ENCODE data around the gene IER3.

Gene IER3

DNA sequence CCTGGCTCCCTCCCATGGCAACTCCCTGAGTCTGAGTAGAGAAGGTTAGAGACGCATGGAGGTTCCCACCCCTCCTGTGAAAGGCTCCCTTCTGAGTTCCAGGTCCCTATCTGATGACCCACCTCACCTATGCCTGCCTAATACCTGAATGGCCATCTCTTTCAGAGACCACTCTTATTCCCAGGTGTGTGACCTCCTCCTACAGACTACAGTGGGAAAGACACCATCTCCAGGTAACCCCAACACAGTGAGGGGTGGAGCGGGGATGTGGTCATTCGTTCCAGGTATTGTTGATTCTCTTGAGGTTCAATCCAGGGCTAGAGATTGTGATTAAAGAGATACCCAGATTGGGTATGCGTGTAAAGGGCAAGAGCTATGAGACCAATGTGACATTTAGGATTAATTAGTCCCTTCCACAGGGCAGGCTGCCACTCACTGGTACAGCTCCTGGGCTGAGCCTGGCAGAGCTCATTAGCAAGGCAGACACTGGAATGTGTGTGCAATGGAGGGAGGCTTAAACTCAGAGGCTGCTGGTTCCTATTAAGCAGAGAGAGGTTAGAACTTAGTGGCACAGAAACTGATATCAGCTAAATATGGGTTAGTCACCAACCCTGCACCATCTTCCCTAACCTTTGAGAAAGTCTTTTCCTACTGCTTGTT is 46.5 kb upstream of the IER3 start:
- H3K14ac ChIP-seq (ENCODE audit: low read length), result no peak overlapping the region
- H3K9ac ChIP-seq (ENCODE audit: low read depth, low read length, poor library complexity), result no peak overlapping the region
- no peak overlapping the region for H2BK15ac ChIP-seq (ENCODE audit: low read length)
- no peak overlapping the region for H2AFZ ChIP-seq (ENCODE audit: low read length)
- no peak overlapping the region for H3K4me2 ChIP-seq (ENCODE audit: insufficient read depth, low read length, poor library complexity, severe bottlenecking)
- H3K79me1 ChIP-seq (ENCODE audit: low read depth, low read length), result no peaks in the 10 kb centered on the region
- H3K4me3 ChIP-seq (ENCODE audit: low read length in 2 of 2), result no peak overlapping the region
- no peaks in the 10 kb centered on the region for H3K36me3 ChIP-seq (replicated peaks in 1 of 2; ENCODE audit: control insufficient read depth in 2 of 2, insufficient read depth in 2 of 2, low read length in 2 of 2)
- H3K4ac ChIP-seq (ENCODE audit: low read length), result no peak overlapping the region
- no peak overlapping the region for H2BK5ac ChIP-seq (ENCODE audit: low read length)
- peaks cover 0 to 6% of the 10 kb centered on the region in 2 donors for H3K4me1 ChIP-seq (ENCODE audit: control insufficient read depth in 2 of 2, insufficient read depth in 1 of 2, low read depth in 1 of 2, low read length in 2 of 2)
- H3K23ac ChIP-seq (ENCODE audit: low read depth, low read length, poor library complexity), result no peak overlapping the region
- H4K91ac ChIP-seq (ENCODE audit: low read depth, low read length, poor library complexity), result no peak overlapping the region
- no peak overlapping the region for H2BK120ac ChIP-seq (ENCODE audit: low read depth, low read length)
- H3K27ac ChIP-seq (replicated peaks; ENCODE audit: low read length), result no peak overlapping the region
- H3K18ac ChIP-seq (ENCODE audit: low read length), result no peak overlapping the region
- no peak overlapping the region for H2AK5ac ChIP-seq (ENCODE audit: low read depth, low read length)
- no peak overlapping the region for H2BK12ac ChIP-seq (ENCODE audit: low read length)
- H3K9me3 ChIP-seq (replicated peaks in 1 of 2; ENCODE audit: control insufficient read depth in 2 of 2, insufficient read depth in 1 of 2, low read depth in 1 of 2, low read length in 2 of 2), result no peaks in the 10 kb centered on the region
- no CpG with 5 or more reads among the region's 4 CpGs for WGBS, 2 donors (ENCODE audit: extremely low coverage in 2 of 2, insufficient read length in 2 of 2, insufficient replicate concordance in 1 of 2)
- H4K8ac ChIP-seq (ENCODE audit: low read depth, low read length), result no peak overlapping the region
- no peaks in the 10 kb centered on the region for H3K27me3 ChIP-seq (ENCODE audit: control insufficient read depth in 3 of 3, insufficient read depth in 3 of 3, low read depth in 1 of 3, low read length in 3 of 3)
- no peak for DNase-seq (ENCODE audit: low spot score)

DNA sequence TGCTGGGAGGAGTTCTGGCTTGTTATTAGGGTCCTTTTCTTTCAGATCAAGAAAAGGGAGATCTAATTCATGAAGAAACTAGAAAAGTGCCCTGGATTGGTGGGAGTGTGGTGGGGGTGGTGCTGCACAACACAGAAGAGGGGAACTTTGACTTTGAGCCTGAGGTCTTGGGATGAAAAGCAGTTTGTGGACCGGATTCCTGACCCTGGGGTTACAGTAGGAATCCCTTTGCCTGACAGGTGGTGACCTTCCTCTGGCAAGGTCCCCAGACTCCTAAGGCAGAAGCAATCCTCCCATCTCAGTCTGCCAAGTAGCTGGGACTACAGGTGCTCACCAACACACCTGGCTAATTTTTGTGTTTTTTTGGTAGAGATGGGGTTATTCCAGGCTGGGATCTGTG is 45.3 kb upstream of the IER3 start:
- Histone ChIP-seq H3K27me3 (ENCODE audit: control insufficient read depth in 3 of 3, insufficient read depth in 3 of 3, low read depth in 1 of 3, low read length in 3 of 3) (no peaks in the 10 kb centered on the region), H3K9ac (ENCODE audit: low read depth, low read length, poor library complexity) (no peak overlapping the region), H3K18ac (ENCODE audit: low read length) (no peak overlapping the region), H2AK5ac (ENCODE audit: low read depth, low read length) (no peak overlapping the region), H3K4me1 (ENCODE audit: control insufficient read depth in 2 of 2, insufficient read depth in 1 of 2, low read depth in 1 of 2, low read length in 2 of 2) (peaks cover 0 to 6% of the 10 kb centered on the region in 2 donors), H4K8ac (ENCODE audit: low read depth, low read length) (no peak overlapping the region), H3K36me3 (replicated peaks in 1 of 2; ENCODE audit: control insufficient read depth in 2 of 2, insufficient read depth in 2 of 2, low read length in 2 of 2) (no peaks in the 10 kb centered on the region), H2BK120ac (ENCODE audit: low read depth, low read length) (no peak overlapping the region), H2BK12ac (ENCODE audit: low read length) (no peak overlapping the region), H3K14ac (ENCODE audit: low read length) (no peak overlapping the region), H3K4ac (ENCODE audit: low read length) (no peak overlapping the region), H3K79me1 (ENCODE audit: low read depth, low read length) (no peaks in the 10 kb centered on the region), H4K91ac (ENCODE audit: low read depth, low read length, poor library complexity) (no peak overlapping the region), H2BK15ac (ENCODE audit: low read length) (no peak overlapping the region), H3K9me3 (replicated peaks in 1 of 2; ENCODE audit: control insufficient read depth in 2 of 2, insufficient read depth in 1 of 2, low read depth in 1 of 2, low read length in 2 of 2) (no peaks in the 10 kb centered on the region), H3K27ac (replicated peaks; ENCODE audit: low read length) (no peak overlapping the region), H3K4me3 (ENCODE audit: low read length in 2 of 2) (no peak overlapping the region), H2AFZ (ENCODE audit: low read length) (no peak overlapping the region), H3K4me2 (ENCODE audit: insufficient read depth, low read length, poor library complexity, severe bottlenecking) (no peak overlapping the region), H2BK5ac (ENCODE audit: low read length) (no peak overlapping the region), H3K23ac (ENCODE audit: low read depth, low read length, poor library complexity) (no peak overlapping the region)
- DNase-seq (ENCODE audit: low spot score), result no peak
- no CpG with 5 or more reads among the region's 1 CpG for WGBS, 2 donors (ENCODE audit: extremely low coverage in 2 of 2, insufficient read length in 2 of 2, insufficient replicate concordance in 1 of 2)

DNA sequence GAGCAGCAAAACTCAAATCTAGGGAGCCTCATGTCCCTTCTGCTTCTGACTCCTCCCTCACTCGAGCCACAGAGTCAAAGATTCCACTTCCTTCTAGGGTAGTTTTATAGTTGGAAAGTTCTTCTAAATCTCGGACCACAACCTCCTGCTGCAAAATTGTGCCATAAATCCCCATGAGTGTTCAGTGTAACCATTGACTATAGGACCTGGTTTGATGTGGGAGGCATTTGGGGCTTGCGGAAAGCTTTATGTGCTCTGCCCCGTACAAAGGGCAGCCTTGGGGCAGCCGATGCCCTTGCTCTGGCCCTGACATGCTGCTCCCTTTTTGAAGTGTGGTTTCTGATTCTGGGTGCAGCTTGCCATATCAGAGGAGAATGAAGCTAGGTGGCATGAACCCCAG is 43.6 kb upstream of the IER3 start:
- no peak for DNase-seq (ENCODE audit: low spot score)
- Histone ChIP-seq H3K9me3 (replicated peaks in 1 of 2; ENCODE audit: control insufficient read depth in 2 of 2, insufficient read depth in 1 of 2, low read depth in 1 of 2, low read length in 2 of 2) (no peaks in the 10 kb centered on the region), H2AK5ac (ENCODE audit: low read depth, low read length) (no peak overlapping the region), H2BK12ac (ENCODE audit: low read length) (no peak overlapping the region), H4K91ac (ENCODE audit: low read depth, low read length, poor library complexity) (no peak overlapping the region), H3K23ac (ENCODE audit: low read depth, low read length, poor library complexity) (no peak overlapping the region), H3K79me1 (ENCODE audit: low read depth, low read length) (no peaks in the 10 kb centered on the region), H3K27me3 (ENCODE audit: control insufficient read depth in 3 of 3, insufficient read depth in 3 of 3, low read depth in 1 of 3, low read length in 3 of 3) (no peaks in the 10 kb centered on the region), H4K8ac (ENCODE audit: low read depth, low read length) (no peak overlapping the region), H2BK15ac (ENCODE audit: low read length) (no peak overlapping the region), H3K18ac (ENCODE audit: low read length) (no peak overlapping the region), H3K14ac (ENCODE audit: low read length) (no peak overlapping the region), H3K9ac (ENCODE audit: low read depth, low read length, poor library complexity) (no peak overlapping the region), H3K4ac (ENCODE audit: low read length) (no peak overlapping the region), H3K4me2 (ENCODE audit: insufficient read depth, low read length, poor library complexity, severe bottlenecking) (no peak overlapping the region), H3K4me1 (ENCODE audit: control insufficient read depth in 2 of 2, insufficient read depth in 1 of 2, low read depth in 1 of 2, low read length in 2 of 2) (peaks cover 0 to 4% of the 10 kb centered on the region in 2 donors), H3K27ac (replicated peaks; ENCODE audit: low read length) (no peak overlapping the region), H2BK5ac (ENCODE audit: low read length) (no peak overlapping the region), H2BK120ac (ENCODE audit: low read depth, low read length) (no peak overlapping the region), H3K36me3 (replicated peaks in 1 of 2; ENCODE audit: control insufficient read depth in 2 of 2, insufficient read depth in 2 of 2, low read length in 2 of 2) (no peaks in the 10 kb centered on the region), H3K4me3 (ENCODE audit: low read length in 2 of 2) (no peak overlapping the region), H2AFZ (ENCODE audit: low read length) (no peak overlapping the region)
- no CpG with 5 or more reads among the region's 5 CpGs for WGBS, 2 donors (ENCODE audit: extremely low coverage in 2 of 2, insufficient read length in 2 of 2, insufficient replicate concordance in 1 of 2)

DNA sequence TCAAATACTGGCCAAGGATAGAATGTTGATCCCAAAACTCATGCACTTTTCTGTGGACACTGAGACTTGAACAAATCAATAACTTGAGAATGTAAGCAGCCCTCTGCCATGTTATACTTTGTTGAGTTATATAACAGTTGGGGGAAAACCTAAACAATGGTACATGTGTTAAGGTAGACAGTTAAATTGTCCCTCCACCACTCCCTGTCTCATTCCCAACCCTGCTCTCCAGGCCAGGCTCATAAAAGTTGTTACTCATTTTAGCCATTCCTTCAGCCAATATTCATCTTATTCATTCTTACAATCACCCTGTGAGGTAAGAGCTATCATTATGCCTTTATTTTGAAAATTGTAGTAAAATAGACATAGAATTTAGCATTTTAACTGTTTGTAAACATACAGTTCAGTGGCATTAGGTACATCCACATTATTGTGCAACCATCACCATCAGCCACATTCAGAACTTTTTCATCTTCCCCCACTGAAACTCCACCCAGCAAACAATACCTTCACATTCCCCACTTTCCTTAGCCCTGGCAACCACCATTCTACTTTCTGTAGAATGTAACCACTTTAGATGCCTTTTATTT is 38.2 kb upstream of the IER3 start:
- no peaks in the 10 kb centered on the region for H3K79me1 ChIP-seq (ENCODE audit: low read depth, low read length)
- no peak overlapping the region for H2BK120ac ChIP-seq (ENCODE audit: low read depth, low read length)
- no peak overlapping the region for H3K18ac ChIP-seq (ENCODE audit: low read length)
- peaks cover 0 to 4% of the 10 kb centered on the region in 2 donors for H3K4me1 ChIP-seq (ENCODE audit: control insufficient read depth in 2 of 2, insufficient read depth in 1 of 2, low read depth in 1 of 2, low read length in 2 of 2)
- no peak overlapping the region for H2BK12ac ChIP-seq (ENCODE audit: low read length)
- no peak overlapping the region for H2BK15ac ChIP-seq (ENCODE audit: low read length)
- H2AFZ ChIP-seq (ENCODE audit: low read length), result no peak overlapping the region
- H3K36me3 ChIP-seq (replicated peaks in 1 of 2; ENCODE audit: control insufficient read depth in 2 of 2, insufficient read depth in 2 of 2, low read length in 2 of 2), result no peaks in the 10 kb centered on the region
- no peak overlapping the region for H3K9ac ChIP-seq (ENCODE audit: low read depth, low read length, poor library complexity)
- no peak overlapping the region for H3K4ac ChIP-seq (ENCODE audit: low read length)
- no peak overlapping the region for H3K4me3 ChIP-seq (ENCODE audit: low read length in 2 of 2)
- H2BK5ac ChIP-seq (ENCODE audit: low read length), result no peak overlapping the region
- H2AK5ac ChIP-seq (ENCODE audit: low read depth, low read length), result no peak overlapping the region
- no peak overlapping the region for H3K14ac ChIP-seq (ENCODE audit: low read length)
- peaks cover 3 to 4% of the 10 kb centered on the region in 2 donors for H3K9me3 ChIP-seq (replicated peaks in 1 of 2; ENCODE audit: control insufficient read depth in 2 of 2, insufficient read depth in 1 of 2, low read depth in 1 of 2, low read length in 2 of 2)
- no peak overlapping the region for H4K91ac ChIP-seq (ENCODE audit: low read depth, low read length, poor library complexity)
- no peak overlapping the region for H3K4me2 ChIP-seq (ENCODE audit: insufficient read depth, low read length, poor library complexity, severe bottlenecking)
- no peaks in the 10 kb centered on the region for H3K27me3 ChIP-seq (ENCODE audit: control insufficient read depth in 3 of 3, insufficient read depth in 3 of 3, low read depth in 1 of 3, low read length in 3 of 3)
- H4K8ac ChIP-seq (ENCODE audit: low read depth, low read length), result no peak overlapping the region
- no peak overlapping the region for H3K23ac ChIP-seq (ENCODE audit: low read depth, low read length, poor library complexity)
- no peak overlapping the region for H3K27ac ChIP-seq (replicated peaks; ENCODE audit: low read length)
- no peak for DNase-seq (ENCODE audit: low spot score)
